HG03354 (cell line): ENCODE results near the gene AP1G2.
A peak's percentile ranks its signal among the peaks of the same experiment; 100 is the strongest.
"Not testable (repeated sequence)": the region's sequence is repeated elsewhere in the genome, so short reads cannot be mapped to it uniquely, and the experiment has no call there.

ENCODE experiments used
- ATAC-seq: cut with Tn5 transposase; IDR thresholded peaks from one replicate; pipeline ENCODE4 v1.9.1; 2021; ENCODE audit warnings: mild to moderate bottlenecking; ENCODE audit not compliant: unreplicated experiment, poor library complexity, severe bottlenecking

Gene AP1G2, protein sequence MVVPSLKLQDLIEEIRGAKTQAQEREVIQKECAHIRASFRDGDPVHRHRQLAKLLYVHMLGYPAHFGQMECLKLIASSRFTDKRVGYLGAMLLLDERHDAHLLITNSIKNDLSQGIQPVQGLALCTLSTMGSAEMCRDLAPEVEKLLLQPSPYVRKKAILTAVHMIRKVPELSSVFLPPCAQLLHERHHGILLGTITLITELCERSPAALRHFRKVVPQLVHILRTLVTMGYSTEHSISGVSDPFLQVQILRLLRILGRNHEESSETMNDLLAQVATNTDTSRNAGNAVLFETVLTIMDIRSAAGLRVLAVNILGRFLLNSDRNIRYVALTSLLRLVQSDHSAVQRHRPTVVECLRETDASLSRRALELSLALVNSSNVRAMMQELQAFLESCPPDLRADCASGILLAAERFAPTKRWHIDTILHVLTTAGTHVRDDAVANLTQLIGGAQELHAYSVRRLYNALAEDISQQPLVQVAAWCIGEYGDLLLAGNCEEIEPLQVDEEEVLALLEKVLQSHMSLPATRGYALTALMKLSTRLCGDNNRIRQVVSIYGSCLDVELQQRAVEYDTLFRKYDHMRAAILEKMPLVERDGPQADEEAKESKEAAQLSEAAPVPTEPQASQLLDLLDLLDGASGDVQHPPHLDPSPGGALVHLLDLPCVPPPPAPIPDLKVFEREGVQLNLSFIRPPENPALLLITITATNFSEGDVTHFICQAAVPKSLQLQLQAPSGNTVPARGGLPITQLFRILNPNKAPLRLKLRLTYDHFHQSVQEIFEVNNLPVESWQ

GRCh38 chr14:23567186-23568020 lies at the start of gene AP1G2:
Gene AP1G2, minus strand, starts transcription at chr14:23567791. Its CDS starts 477 bp downstream, at chr14:23567314.
- peak; percentile 88 for ATAC-seq

DNA sequence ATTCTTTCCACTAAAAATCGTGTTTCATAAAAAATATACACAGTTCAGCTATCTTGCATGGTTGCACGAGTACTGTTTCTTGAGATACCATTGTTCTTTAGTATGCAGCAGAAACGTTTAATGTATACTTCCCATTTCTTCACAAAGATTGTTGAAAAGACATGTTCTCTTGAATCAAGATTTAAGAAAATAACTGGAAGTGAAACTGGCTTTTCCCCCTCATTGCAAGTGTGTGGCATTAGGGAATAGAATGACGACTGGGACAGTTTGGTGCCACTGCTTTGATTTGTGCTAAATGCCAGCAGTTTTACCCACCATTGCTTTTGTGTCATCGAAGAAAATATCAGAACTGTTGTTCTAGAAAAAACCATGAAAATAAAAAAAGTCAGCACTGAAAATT lies 48.3 kb upstream of the AP1G2 start:
- ATAC-seq = no peak

- no peak for ATAC-seq
Measured at GRCh38 chr14:23614395-23614828, 46.8 kb upstream of the AP1G2 start.

GRCh38 chr14:23613242-23614070 lies 45.9 kb upstream of the AP1G2 start:
- ATAC-seq = no peak

GRCh38 chr14:23612802-23613201 lies 45.2 kb upstream of the AP1G2 start:
- no peak for ATAC-seq

DNA sequence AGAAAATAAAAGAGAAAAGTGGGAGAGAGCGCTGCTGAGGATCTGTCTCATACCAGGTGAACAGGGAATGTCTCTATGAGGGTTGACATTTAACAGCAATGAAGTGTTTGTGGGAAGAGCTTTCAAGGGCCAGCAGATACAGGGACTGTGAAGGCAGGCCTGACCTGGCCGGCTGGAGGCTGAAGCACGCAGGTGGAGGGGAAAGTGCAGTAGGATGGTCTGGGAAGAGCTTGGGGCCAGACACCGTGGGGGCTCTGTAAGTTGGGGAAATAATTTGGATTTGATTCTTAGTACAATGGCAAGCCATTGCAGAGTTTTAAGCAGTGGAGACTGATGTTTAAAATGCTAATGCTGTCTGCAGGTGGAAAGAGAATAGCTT lies 44.8 kb upstream of the AP1G2 start:
- ATAC-seq = no peak

- ATAC-seq = no peak
Measured at GRCh38 chr14:23610815-23611289, 43.3 kb upstream of the AP1G2 start.

GRCh38 chr14:23610090-23610814 lies 42.7 kb upstream of the AP1G2 start:
- ATAC-seq = no peak

DNA sequence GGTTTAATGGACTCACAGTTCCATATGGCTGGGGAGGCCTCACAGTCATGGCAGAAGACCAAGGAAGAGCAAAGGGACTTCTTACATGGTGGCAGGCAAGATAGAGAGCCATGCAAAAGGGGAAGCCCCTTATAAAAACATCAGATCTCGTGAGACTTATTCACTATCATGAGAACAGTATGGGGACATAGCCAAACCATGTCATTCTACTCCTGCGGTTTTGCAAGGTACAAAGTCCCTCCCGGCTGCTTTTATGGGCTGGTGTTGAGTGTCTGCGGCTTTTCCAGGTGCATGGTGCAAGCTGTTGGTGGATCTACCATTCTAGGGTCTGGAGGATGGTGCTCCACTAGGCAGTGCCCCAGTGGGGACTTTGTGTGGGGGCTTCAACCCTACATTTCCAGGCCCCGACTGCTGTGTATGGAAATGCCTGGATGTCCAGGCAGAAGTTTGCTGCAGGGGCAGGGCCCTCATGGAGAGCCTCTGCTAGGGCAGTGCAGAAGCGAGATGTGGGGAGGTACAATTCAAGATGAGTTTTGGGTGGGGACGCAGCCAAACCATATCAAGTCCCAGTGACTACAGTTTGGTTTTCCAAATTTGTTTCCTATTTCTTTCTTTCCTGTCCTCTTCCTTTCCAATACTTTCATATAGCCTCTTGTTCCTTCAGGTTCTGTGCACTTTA lies 42.0 kb upstream of the AP1G2 start:
- not testable (repeated sequence) for ATAC-seq

GRCh38 chr14:23609001-23609400 lies 41.4 kb upstream of the AP1G2 start:
- no peak for ATAC-seq

DNA sequence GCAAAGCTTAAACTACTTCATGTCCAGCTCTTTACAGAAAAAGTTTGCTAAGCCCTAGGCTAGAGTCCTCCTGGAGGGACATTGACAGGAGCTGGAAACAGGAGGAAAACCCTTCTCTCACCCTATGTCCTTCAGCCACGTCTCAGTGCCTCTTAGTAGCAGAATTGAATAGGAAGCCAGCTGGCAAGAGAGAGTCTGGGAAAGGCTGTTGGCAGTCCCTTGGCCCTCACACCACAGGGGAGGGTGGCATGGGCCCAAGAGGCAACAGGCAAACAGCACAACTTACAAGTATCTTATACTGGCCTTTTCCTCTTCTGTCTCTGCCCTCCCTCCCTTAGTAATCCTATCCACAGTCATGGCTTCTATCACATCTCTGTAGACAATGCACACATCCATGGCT lies 40.9 kb upstream of the AP1G2 start:
- no peak for ATAC-seq

DNA sequence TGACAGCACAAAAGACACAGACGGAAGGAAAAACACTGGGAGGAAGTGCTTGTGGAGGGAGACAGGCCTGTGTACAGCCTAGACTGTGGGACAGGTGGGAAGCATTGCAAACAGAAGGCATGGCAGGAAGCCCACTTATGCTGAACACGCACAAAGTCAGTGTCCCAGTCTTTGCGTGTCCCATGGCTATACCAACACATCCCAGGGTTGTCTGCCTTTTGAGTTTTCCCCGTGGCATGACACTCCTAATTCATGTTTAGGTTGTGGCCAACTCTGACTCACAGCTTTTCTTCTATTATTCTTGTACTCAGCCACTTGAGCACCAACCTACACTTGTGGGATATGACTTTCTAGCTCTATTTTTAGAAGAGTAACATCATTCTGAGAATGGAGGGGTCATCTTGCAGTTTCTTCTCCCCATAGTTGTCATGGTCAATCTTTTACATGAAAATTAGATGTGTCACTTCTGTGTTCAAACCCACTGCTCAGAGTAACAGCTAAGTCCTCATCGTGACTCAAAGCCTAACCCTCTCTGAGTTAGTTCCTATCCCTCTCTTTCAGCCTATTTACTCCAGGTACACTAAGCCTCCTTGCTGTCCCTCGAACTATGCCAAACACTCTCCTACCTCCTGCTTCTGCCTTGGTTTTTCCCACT lies 38.5 kb upstream of the AP1G2 start:
- ATAC-seq = peak; percentile 85

- ATAC-seq = no peak
Measured at GRCh38 chr14:23604675-23605170, 37.1 kb upstream of the AP1G2 start.

DNA sequence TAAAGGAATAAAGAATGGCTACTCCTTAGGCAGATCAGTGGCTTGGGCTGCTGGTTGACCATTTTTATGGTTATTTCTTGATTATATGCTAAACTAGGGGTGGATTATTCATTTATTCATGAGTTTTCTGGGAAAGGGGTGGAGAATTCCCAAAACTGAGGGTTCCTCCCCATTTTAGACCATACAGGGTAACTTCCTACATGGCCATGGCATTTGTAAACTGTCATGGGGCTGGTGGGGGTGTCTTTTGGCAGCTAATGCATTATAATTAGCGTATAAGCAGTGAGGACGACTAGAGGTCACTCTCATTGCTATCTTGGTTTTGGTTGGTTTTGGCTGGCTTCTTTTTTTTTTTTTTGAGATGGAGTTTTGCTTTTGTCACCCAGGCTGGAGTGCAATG lies 36.6 kb upstream of the AP1G2 start:
- ATAC-seq = no peak

DNA sequence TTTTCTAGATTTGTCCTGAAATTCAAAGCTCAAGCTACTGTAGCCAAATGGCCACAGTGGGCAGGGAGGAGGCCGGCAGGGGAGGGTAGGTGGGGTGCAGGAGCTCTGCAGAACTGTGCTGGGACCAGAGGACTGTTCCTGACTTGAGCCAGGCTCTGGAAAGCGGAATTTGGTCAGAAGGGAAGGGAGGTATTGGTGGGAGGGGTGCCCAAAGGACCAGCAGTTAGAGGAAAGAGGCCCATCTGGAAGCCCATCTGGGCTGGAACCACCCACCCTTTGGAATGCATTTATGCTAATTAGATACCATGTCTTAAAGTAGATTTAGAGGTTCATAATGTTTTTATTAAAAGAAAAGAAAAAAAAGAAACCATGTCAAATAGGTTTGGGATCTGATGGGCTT lies 35.5 kb upstream of the AP1G2 start:
- ATAC-seq = no peak

GRCh38 chr14:23602181-23603095 lies 34.8 kb upstream of the AP1G2 start:
- ATAC-seq = no peak

GRCh38 chr14:23601845-23602180 lies 34.2 kb upstream of the AP1G2 start:
- no peak for ATAC-seq
